GM21367 (cell line): ENCODE measurements around the gene SOCS6.
A peak's percentile ranks its signal among the peaks of the same experiment; 100 is the strongest.

Source experiments
- ATAC-seq: cut with Tn5 transposase; IDR thresholded peaks from one replicate; pipeline ENCODE4 v1.9.1; 2021; ENCODE audit not compliant: unreplicated experiment

SOCS6 gene

GRCh38 chr18:70288171-70288850 is 534 bp upstream of the SOCS6 start:
- peak; percentile 19 for ATAC-seq

GRCh38 chr18:70289351-70290312 is 787 bp downstream of the SOCS6 start:
- ATAC-seq: peak; percentile 43

- no peak for ATAC-seq
These were observed 1.8 kb downstream of the SOCS6 start for GRCh38 chr18:70290482-70291294.

- ATAC-seq: no peak
These were observed 2.4 kb downstream of the SOCS6 start for GRCh38 chr18:70291295-70291574.

- ATAC-seq: no peak
These were observed 3.8 kb downstream of the SOCS6 start for GRCh38 chr18:70292628-70293027.

- no peak for ATAC-seq
These were observed 4.3 kb downstream of the SOCS6 start for GRCh38 chr18:70293166-70293565.

GRCh38 chr18:70294471-70295191 is 5.8 kb downstream of the SOCS6 start:
- no peak for ATAC-seq

GRCh38 chr18:70295192-70296188 is 6.6 kb downstream of the SOCS6 start:
- ATAC-seq: no peak

GRCh38 chr18:70296289-70296688 is 7.4 kb downstream of the SOCS6 start:
- no peak for ATAC-seq

- no peak for ATAC-seq
These were observed 7.9 kb downstream of the SOCS6 start for GRCh38 chr18:70296781-70297180.

GRCh38 chr18:70299393-70299792 is 10.5 kb downstream of the SOCS6 start:
- ATAC-seq: no peak

- ATAC-seq: no peak
These were observed 12.8 kb downstream of the SOCS6 start for GRCh38 chr18:70301667-70302066.

GRCh38 chr18:70308555-70309294 is 19.9 kb downstream of the SOCS6 start:
- ATAC-seq: no peak

GRCh38 chr18:70310560-70311320 is 21.9 kb downstream of the SOCS6 start:
- no peak for ATAC-seq

- ATAC-seq: no peak
These were observed 22.9 kb downstream of the SOCS6 start for GRCh38 chr18:70311726-70312125.

GRCh38 chr18:70313640-70314039 is 24.8 kb downstream of the SOCS6 start:
- no peak for ATAC-seq

GRCh38 chr18:70314151-70314782 is 25.4 kb downstream of the SOCS6 start:
- ATAC-seq: no peak

GRCh38 chr18:70319187-70319586 is 30.3 kb downstream of the SOCS6 start:
- ATAC-seq: no peak
